BE2C (cell line): Measurements from ENCODE around the gene WBP11.
"Not testable (repeated sequence)": the region's sequence is repeated elsewhere in the genome, so short reads cannot be mapped to it uniquely, and the experiment has no call there.

Source experiments
- DNase-seq: peaks from one replicate; pipeline ENCODE4 v3.0.0-alpha.2; 2020
- H3K27me3 ChIP-seq: fragments of 250-450 bp; sonication (Bioruptor Pico); 2 replicates; pipeline ENCODE4 v1.5.1; 2020; ENCODE audit warnings: mild to moderate bottlenecking
- H3K36me3 ChIP-seq: fragments of 250-450 bp; sonication (Bioruptor Pico); 2 replicates; pipeline ENCODE4 v1.5.1; 2020; ENCODE audit warnings: mild to moderate bottlenecking
- H3K4me1 ChIP-seq: fragments of 250-450 bp; sonication (Bioruptor Pico); 2 replicates; pipeline ENCODE4 v1.5.1; 2020
- H3K4me3 ChIP-seq: 2 replicates; pipeline ENCODE4 v1.5.1; 2011; ENCODE audit warnings: low read depth, low read length
- H3K9me3 ChIP-seq: fragments of 250-450 bp; sonication (Bioruptor Pico); 2 replicates; pipeline ENCODE4 v1.5.1; 2020
- CTCF ChIP-seq: IDR thresholded peaks from 2 replicates; pipeline ENCODE4 v1.5.1; 2012; ENCODE audit warnings: mild to moderate bottlenecking, low read depth, low read length

Gene WBP11

GRCh38 chr12:14765398-14765797 is 37.9 kb downstream of the WBP11 start:
- no peaks in the 10 kb centered on the region for H3K9me3 ChIP-seq
- no peak for DNase-seq
- H3K27me3 ChIP-seq, result no peaks in the 10 kb centered on the region
- H3K4me1 ChIP-seq, result no peaks in the 10 kb centered on the region
- TF ChIP-seq CTCF, result no peak
- no peak overlapping the region for H3K4me3 ChIP-seq
- H3K36me3 ChIP-seq, result no peaks in the 10 kb centered on the region

GRCh38 chr12:14759711-14760280 is 43.5 kb downstream of the WBP11 start:
- not testable (repeated sequence) for DNase-seq, H3K27me3 ChIP-seq, H3K4me3 ChIP-seq, H3K36me3 ChIP-seq, H3K9me3 ChIP-seq, H3K4me1 ChIP-seq

GRCh38 chr12:14756334-14757143 is 46.7 kb downstream of the WBP11 start:
- Histone ChIP-seq H3K4me3 (no peak overlapping the region), H3K9me3 (no peaks in the 10 kb centered on the region), H3K4me1 (no peaks in the 10 kb centered on the region), H3K36me3 (no peaks in the 10 kb centered on the region), H3K27me3 (no peaks in the 10 kb centered on the region)
- peak; percentile 39 for DNase-seq
- peak; percentile 64 for TF ChIP-seq CTCF

GRCh38 chr12:14751986-14752385 is 51.3 kb downstream of the WBP11 start:
- H3K36me3 ChIP-seq, result no peaks in the 10 kb centered on the region
- H3K4me1 ChIP-seq, result no peaks in the 10 kb centered on the region
- no peak for TF ChIP-seq CTCF
- no peak overlapping the region for H3K4me3 ChIP-seq
- H3K9me3 ChIP-seq, result no peaks in the 10 kb centered on the region
- no peaks in the 10 kb centered on the region for H3K27me3 ChIP-seq
- DNase-seq, result no peak

GRCh38 chr12:14743061-14743460 is 60.2 kb downstream of the WBP11 start:
- H3K27me3 ChIP-seq, result no peaks in the 10 kb centered on the region
- H3K4me3 ChIP-seq, result no peak overlapping the region
- H3K4me1 ChIP-seq, result no peaks in the 10 kb centered on the region
- no peak for TF ChIP-seq CTCF
- H3K9me3 ChIP-seq, result no peaks in the 10 kb centered on the region
- no peak for DNase-seq
- no peaks in the 10 kb centered on the region for H3K36me3 ChIP-seq

GRCh38 chr12:14741942-14742341 is 61.3 kb downstream of the WBP11 start:
- no peak for DNase-seq
- Histone ChIP-seq H3K9me3 (no peaks in the 10 kb centered on the region), H3K4me3 (no peak overlapping the region), H3K4me1 (no peaks in the 10 kb centered on the region), H3K27me3 (no peaks in the 10 kb centered on the region), H3K36me3 (no peaks in the 10 kb centered on the region)
- TF ChIP-seq CTCF, result no peak
